ENCODE measurements around the gene IL18BP.

GRCh38 chr11:72015511-72016061 lies 16.9 kb downstream of the IL18BP start:
- TF ChIP-seq, protein P1, sequence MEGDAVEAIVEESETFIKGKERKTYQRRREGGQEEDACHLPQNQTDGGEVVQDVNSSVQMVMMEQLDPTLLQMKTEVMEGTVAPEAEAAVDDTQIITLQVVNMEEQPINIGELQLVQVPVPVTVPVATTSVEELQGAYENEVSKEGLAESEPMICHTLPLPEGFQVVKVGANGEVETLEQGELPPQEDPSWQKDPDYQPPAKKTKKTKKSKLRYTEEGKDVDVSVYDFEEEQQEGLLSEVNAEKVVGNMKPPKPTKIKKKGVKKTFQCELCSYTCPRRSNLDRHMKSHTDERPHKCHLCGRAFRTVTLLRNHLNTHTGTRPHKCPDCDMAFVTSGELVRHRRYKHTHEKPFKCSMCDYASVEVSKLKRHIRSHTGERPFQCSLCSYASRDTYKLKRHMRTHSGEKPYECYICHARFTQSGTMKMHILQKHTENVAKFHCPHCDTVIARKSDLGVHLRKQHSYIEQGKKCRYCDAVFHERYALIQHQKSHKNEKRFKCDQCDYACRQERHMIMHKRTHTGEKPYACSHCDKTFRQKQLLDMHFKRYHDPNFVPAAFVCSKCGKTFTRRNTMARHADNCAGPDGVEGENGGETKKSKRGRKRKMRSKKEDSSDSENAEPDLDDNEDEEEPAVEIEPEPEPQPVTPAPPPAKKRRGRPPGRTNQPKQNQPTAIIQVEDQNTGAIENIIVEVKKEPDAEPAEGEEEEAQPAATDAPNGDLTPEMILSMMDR (IDR thresholded peaks at IDR 0.05; ENCODE audit: extremely low read depth in 1 of 2, insufficient read depth in 1 of 2, low read depth in 1 of 2, low read length in 2 of 2), result peak; percentile 24 to 57
- TF ChIP-seq MYC (IDR thresholded peaks at IDR 0.05; ENCODE audit: low read depth, low read length), result no peak
